HCT116 (cell line): Measurements from ENCODE around the gene KRTAP1-4. TPM values are rescaled to one million over a fixed set of nuclear protein-coding genes. Genes with fewer than 3 reads are reported as not detected.

Experiments used
- ATAC-seq: fragments of 200-7000 bp; cut with Tn5 transposase; 2 replicates; pipeline ENCODE4 v1.9.1; 2020; ENCODE audit warnings: mild to moderate bottlenecking, moderate library complexity
- BruUV-seq: library from RNA; stranded (reverse); fragments of 400-500 nt; replicated peaks from 2 replicates; lab custom pipeline; 2021; lab: Mats Ljungman, UMichigan
- CTCF ChIA-PET: fragments of 300-600 bp; sonication (Branson Sonifier 250); formaldehyde crosslinking; loops from one replicate; lab custom pipeline; 2021; ENCODE audit warnings: antibody characterized with exemption; lab: Charles Lee
- POLR2A ChIA-PET: fragments of 300-600, 350-600 bp; sonication (Branson Sonifier 250); formaldehyde crosslinking; loops from one replicate; lab custom pipeline; 2021; ENCODE audit warnings: antibody characterized with exemption; lab: Charles Lee
- RAD21 ChIA-PET, 2 experiments: fragments of 300-600 bp; sonication (Branson Sonifier 250); formaldehyde crosslinking; loops; one replicate each; lab custom pipeline; 2023; ENCODE audit warnings: low total read pairs in 2 of 2; ENCODE audit not compliant: uncharacterized antibody in 2 of 2, unreplicated experiment in 2 of 2, low non-redundant PET in 1 of 2; lab: Charles Lee
- DNase-seq: peaks from one replicate; pipeline ENCODE4 v3.0.0-alpha.2; 2010; ENCODE audit warnings: low read depth, low spot score
- H2AFZ ChIP-seq: fragments of 200-600 bp; shearing (Covaris generic), sonication (generic); 2 replicates; pipeline ENCODE4 v1.6.1; 2017; ENCODE audit warnings: low read depth, mixed run types, mixed read lengths, antibody characterized with exemption, low read length; ENCODE audit not compliant: poor library complexity, severe bottlenecking
- H3K27ac ChIP-seq: 2 replicates; pipeline ENCODE4 v1.5.1; 2012; ENCODE audit warnings: low read depth, low read length
- H3K27me3 ChIP-seq: fragments of 200-600 bp; sonication (generic); 2 replicates; pipeline ENCODE4 v1.6.1; 2016; ENCODE audit warnings: mixed run types, low read length, mixed read lengths; ENCODE audit not compliant: insufficient read depth
- H3K36me3 ChIP-seq, 2 experiments: fragments of 200-500 bp in 1 of 2; fragments of 200-600 bp in 1 of 2; sonication (Bioruptor generic) in 1 of 2; sonication (generic) in 1 of 2; 2 replicates each; pipeline versions ENCODE4 v1.5.1 to v1.6.1; 2014 to 2016; ENCODE audit warnings: low read length in 2 of 2, inconsistent platforms in 1 of 2, mixed read lengths in 1 of 2, mixed run types in 1 of 2; ENCODE audit not compliant: insufficient read depth in 2 of 2, control insufficient read depth in 1 of 2
- H3K4me1 ChIP-seq, 2 experiments: fragments of 200-600 bp in 1 of 2; sonication (generic) in 1 of 2; 2 replicates each; pipeline versions ENCODE4 v1.5.1 to v1.6.1; 2012 to 2017; ENCODE audit warnings: low read length in 2 of 2, inconsistent platforms in 1 of 2, mild to moderate bottlenecking in 1 of 2, mixed read lengths in 1 of 2, mixed run types in 1 of 2, moderate library complexity in 1 of 2; ENCODE audit not compliant: insufficient read depth in 2 of 2, control insufficient read depth in 1 of 2
- H3K4me2 ChIP-seq: fragments of 200-600 bp; sonication (generic); 2 replicates; pipeline ENCODE4 v1.6.1; 2017; ENCODE audit warnings: mixed run types, low read length, mixed read lengths
- H3K4me3 ChIP-seq, 2 experiments: fragments of 200-600 bp in 1 of 2; sonication (generic) in 1 of 2; replicated peaks in 1 of 2; 2 replicates each; pipeline ENCODE4 v1.5.1; 2011 to 2016; ENCODE audit warnings: low read length in 2 of 2, control low read depth in 1 of 2, low read depth in 1 of 2, mild to moderate bottlenecking in 1 of 2, mixed read lengths in 1 of 2, mixed run types in 1 of 2
- H3K79me2 ChIP-seq: fragments of 200-600 bp; sonication (generic); 2 replicates; pipeline ENCODE4 v1.6.1; 2017; ENCODE audit warnings: mild to moderate bottlenecking, mixed run types, low read length, moderate library complexity, mixed read lengths; ENCODE audit not compliant: insufficient read depth
- H3K9ac ChIP-seq: fragments of 200-600 bp; sonication (generic); 2 replicates; pipeline ENCODE4 v1.6.1; 2016; ENCODE audit warnings: low read length, mixed read lengths
- H3K9me2 ChIP-seq: fragments of 200-600 bp; sonication (generic), shearing (Covaris generic); 2 replicates; pipeline ENCODE4 v1.6.1; 2017; ENCODE audit warnings: mixed run types, mild to moderate bottlenecking, moderate library complexity; ENCODE audit not compliant: insufficient read depth
- H3K9me3 ChIP-seq, 2 experiments: fragments of 200-500 bp in 1 of 2; fragments of 200-600 bp in 1 of 2; sonication (Bioruptor generic) in 1 of 2; sonication (generic) in 1 of 2; 2 replicates each; pipeline ENCODE4 v1.6.1; 2014 to 2017; ENCODE audit warnings: low read length in 2 of 2, mixed read lengths in 2 of 2, inconsistent platforms in 1 of 2, low read depth in 1 of 2, mild to moderate bottlenecking in 1 of 2, mixed run types in 1 of 2, moderate library complexity in 1 of 2; ENCODE audit not compliant: control insufficient read depth in 1 of 2, insufficient read depth in 1 of 2
- H4K20me1 ChIP-seq: fragments of 200-600 bp; sonication (generic), shearing (Covaris generic); 2 replicates; pipeline ENCODE4 v1.6.1; 2017; ENCODE audit warnings: mixed run types, mild to moderate bottlenecking, moderate library complexity; ENCODE audit not compliant: insufficient read depth
- CBX3 ChIP-seq: IDR thresholded peaks from 2 replicates; pipeline ENCODE4 v1.6.1; 2012; ENCODE audit warnings: low read depth
- EGR1 ChIP-seq: IDR thresholded peaks from 2 replicates; pipeline ENCODE4 v1.6.1; 2012; ENCODE audit warnings: low read depth
- ELF1 ChIP-seq: IDR thresholded peaks from 2 replicates; pipeline ENCODE4 v1.6.1; 2012; ENCODE audit warnings: low read depth, borderline replicate concordance
- EZH2 ChIP-seq: fragments of 200-600 bp; sonication (generic); IDR thresholded peaks from 2 replicates; pipeline ENCODE4 v1.6.1; 2017; ENCODE audit warnings: antibody characterized with exemption, mixed run types
- FOSL1 ChIP-seq: IDR thresholded peaks from 2 replicates; pipeline ENCODE4 v1.6.1; 2012; ENCODE audit warnings: low read depth
- JUND ChIP-seq: IDR thresholded peaks from 2 replicates; pipeline ENCODE4 v1.6.1; 2012
- RAD21 ChIP-seq: IDR thresholded peaks from 2 replicates; pipeline ENCODE4 v1.6.1; 2012; ENCODE audit warnings: low read depth, mild to moderate bottlenecking
- SIN3A ChIP-seq: IDR thresholded peaks from 2 replicates; pipeline ENCODE4 v1.6.1; 2012; ENCODE audit warnings: low read depth
- SP1 ChIP-seq: IDR thresholded peaks from 2 replicates; pipeline ENCODE4 v1.6.1; 2012; ENCODE audit warnings: low read depth
- YY1 ChIP-seq: IDR thresholded peaks from 2 replicates; pipeline ENCODE4 v1.6.1; 2011; ENCODE audit warnings: low read length, low read depth, moderate library complexity, mild to moderate bottlenecking; ENCODE audit not compliant: insufficient replicate concordance; ENCODE audit errors: extremely low read depth
- ZBTB33 ChIP-seq: IDR thresholded peaks from 2 replicates; pipeline ENCODE4 v1.6.1; 2011; ENCODE audit warnings: mild to moderate bottlenecking, low read length, moderate library complexity; ENCODE audit not compliant: insufficient replicate concordance; ENCODE audit errors: extremely low read depth
- ZFX ChIP-seq: fragments of 450-650 bp; IDR thresholded peaks from 2 replicates; pipeline ENCODE4 v1.6.1; 2017
- intact Hi-C: fragments of 100-400 bp; cut with micrococcal nuclease; formaldehyde crosslinking; loops from 2 replicates; pipeline ENCODE4 v1.10.0; 2022
- total RNA-seq: library from RNA; stranded (reverse); gene quantifications from one replicate; pipeline ENCODE4 v1.2.1, GENCODE V29; 2021; ENCODE audit not compliant: unreplicated experiment
- TF ChIP-seq, protein P1 (sequence below): IDR thresholded peaks from 2 replicates; pipeline ENCODE4 v1.6.1; 2012; ENCODE audit warnings: low read depth
- TF ChIP-seq, protein P2 (sequence below), 3 experiments: fragments of 200-600 bp in 1 of 3; sonication (generic) in 1 of 3; IDR thresholded peaks in 2 of 3; conservative IDR thresholded peaks in 1 of 3; 2 replicates each; pipeline ENCODE4 v1.5.1; 2012 to 2017; ENCODE audit warnings: low read depth in 2 of 3, low read length in 2 of 3, antibody characterized with exemption in 1 of 3, borderline replicate concordance in 1 of 3, control low read depth in 1 of 3, mild to moderate bottlenecking in 1 of 3, mixed read lengths in 1 of 3, mixed run types in 1 of 3, moderate library complexity in 1 of 3; ENCODE audit not compliant: insufficient read depth in 1 of 3

The KRTAP1-4 gene
- total RNA-seq, 1 experiment from 2014 or later, result not detected

- TF ChIP-seq ELF1, result no peak
- TF ChIP-seq EGR1, result no peak
- TF ChIP-seq YY1, result no peak
- TF ChIP-seq SIN3A, result no peak
- TF ChIP-seq FOSL1, result no peak
- TF ChIP-seq, protein P1, sequence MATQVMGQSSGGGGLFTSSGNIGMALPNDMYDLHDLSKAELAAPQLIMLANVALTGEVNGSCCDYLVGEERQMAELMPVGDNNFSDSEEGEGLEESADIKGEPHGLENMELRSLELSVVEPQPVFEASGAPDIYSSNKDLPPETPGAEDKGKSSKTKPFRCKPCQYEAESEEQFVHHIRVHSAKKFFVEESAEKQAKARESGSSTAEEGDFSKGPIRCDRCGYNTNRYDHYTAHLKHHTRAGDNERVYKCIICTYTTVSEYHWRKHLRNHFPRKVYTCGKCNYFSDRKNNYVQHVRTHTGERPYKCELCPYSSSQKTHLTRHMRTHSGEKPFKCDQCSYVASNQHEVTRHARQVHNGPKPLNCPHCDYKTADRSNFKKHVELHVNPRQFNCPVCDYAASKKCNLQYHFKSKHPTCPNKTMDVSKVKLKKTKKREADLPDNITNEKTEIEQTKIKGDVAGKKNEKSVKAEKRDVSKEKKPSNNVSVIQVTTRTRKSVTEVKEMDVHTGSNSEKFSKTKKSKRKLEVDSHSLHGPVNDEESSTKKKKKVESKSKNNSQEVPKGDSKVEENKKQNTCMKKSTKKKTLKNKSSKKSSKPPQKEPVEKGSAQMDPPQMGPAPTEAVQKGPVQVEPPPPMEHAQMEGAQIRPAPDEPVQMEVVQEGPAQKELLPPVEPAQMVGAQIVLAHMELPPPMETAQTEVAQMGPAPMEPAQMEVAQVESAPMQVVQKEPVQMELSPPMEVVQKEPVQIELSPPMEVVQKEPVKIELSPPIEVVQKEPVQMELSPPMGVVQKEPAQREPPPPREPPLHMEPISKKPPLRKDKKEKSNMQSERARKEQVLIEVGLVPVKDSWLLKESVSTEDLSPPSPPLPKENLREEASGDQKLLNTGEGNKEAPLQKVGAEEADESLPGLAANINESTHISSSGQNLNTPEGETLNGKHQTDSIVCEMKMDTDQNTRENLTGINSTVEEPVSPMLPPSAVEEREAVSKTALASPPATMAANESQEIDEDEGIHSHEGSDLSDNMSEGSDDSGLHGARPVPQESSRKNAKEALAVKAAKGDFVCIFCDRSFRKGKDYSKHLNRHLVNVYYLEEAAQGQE, result no peak
These were observed 21.2 kb downstream of the KRTAP1-4 start, which contains the start of gene KRTAP3-1 (continued) for GRCh38 chr17:41008811-41009210.

DNA sequence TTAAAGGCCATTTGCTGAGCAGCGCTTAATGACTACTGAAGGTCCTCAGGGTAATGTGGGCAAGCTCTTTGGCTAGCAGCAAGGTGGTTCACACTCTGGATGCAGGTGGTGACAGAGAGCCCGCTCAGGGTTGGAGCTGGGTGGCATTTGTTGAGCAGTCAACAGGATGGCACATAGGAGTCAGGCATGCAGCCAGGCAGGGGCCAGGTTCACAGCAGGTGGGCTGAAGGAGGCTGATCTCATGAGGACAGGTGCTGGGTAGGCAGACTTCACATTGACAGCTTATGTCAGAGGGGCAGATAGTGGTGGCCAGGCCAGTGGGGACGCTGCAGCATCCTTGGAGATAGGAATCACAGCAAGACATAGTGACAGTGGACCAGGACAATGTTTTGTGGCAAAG, 25.6 kb downstream of the KRTAP1-4 start:
- no TSS peak for BruUV-seq
- no peak overlapping the region for H2AFZ ChIP-seq
- no peaks in the 10 kb centered on the region for H3K36me3 ChIP-seq
- H3K27ac ChIP-seq, result no peak overlapping the region
- RAD21 ChIA-PET, result no interaction called here
- H4K20me1 ChIP-seq, result no peaks in the 10 kb centered on the region
- H3K9me3 ChIP-seq, result no peaks in the 10 kb centered on the region
- DNase-seq (no peak), ATAC-seq (no peak)
- POLR2A ChIA-PET, result interaction anchor here (0.7 to 1.1 kb wide), 2 partner anchors 17 to 510 kb away, joined by 3 read pairs; no protein-coding TSS in a partner anchor
- H3K27me3 ChIP-seq, result no peaks in the 10 kb centered on the region
- H3K79me2 ChIP-seq, result no peaks in the 10 kb centered on the region
- intact Hi-C loops, result no loop called here
- peaks cover 0 to 6% of the 10 kb centered on the region in 2 experiments; a peak in 2 of 4 replicates for H3K4me1 ChIP-seq
- no peak overlapping the region for H3K4me2 ChIP-seq
- no peaks in the 10 kb centered on the region for H3K9me2 ChIP-seq
- H3K9ac ChIP-seq, result no peak overlapping the region
- H3K4me3 ChIP-seq, result no peak overlapping the region
- CTCF ChIA-PET, result no interaction called here
- no peak for TF ChIP-seq RAD21
- TF ChIP-seq ZFX, result no peak
- TF ChIP-seq, protein P1, result no peak
- TF ChIP-seq, protein P2, sequence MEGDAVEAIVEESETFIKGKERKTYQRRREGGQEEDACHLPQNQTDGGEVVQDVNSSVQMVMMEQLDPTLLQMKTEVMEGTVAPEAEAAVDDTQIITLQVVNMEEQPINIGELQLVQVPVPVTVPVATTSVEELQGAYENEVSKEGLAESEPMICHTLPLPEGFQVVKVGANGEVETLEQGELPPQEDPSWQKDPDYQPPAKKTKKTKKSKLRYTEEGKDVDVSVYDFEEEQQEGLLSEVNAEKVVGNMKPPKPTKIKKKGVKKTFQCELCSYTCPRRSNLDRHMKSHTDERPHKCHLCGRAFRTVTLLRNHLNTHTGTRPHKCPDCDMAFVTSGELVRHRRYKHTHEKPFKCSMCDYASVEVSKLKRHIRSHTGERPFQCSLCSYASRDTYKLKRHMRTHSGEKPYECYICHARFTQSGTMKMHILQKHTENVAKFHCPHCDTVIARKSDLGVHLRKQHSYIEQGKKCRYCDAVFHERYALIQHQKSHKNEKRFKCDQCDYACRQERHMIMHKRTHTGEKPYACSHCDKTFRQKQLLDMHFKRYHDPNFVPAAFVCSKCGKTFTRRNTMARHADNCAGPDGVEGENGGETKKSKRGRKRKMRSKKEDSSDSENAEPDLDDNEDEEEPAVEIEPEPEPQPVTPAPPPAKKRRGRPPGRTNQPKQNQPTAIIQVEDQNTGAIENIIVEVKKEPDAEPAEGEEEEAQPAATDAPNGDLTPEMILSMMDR (IDR thresholded peaks at IDR 0.05 in 2 of 3, conservative IDR thresholded peaks at IDR 0.05 in 1 of 3; ENCODE audit: borderline replicate concordance in 1 of 3, insufficient read depth in 1 of 3, low read depth in 2 of 3, low read length in 2 of 3), result no peak
- TF ChIP-seq ZBTB33, result no peak
- TF ChIP-seq EZH2, result no peak
- TF ChIP-seq SP1, result no peak
- TF ChIP-seq SIN3A, result no peak
- TF ChIP-seq FOSL1, result no peak
- TF ChIP-seq JUND, result no peak
- no peak for TF ChIP-seq CBX3
